Effector memory CD8-positive, alpha-beta T cell (primary cell): ENCODE measurements around the gene RIPPLY3.

Experiments used
- ATAC-seq: fragments of 150-1000 bp; cut with Tn5 transposase; replicated peaks from 2 replicates; pipeline ENCODE4 v1.10.0; 2021; ENCODE audit warnings: mild to moderate bottlenecking, moderate library complexity
- DNase-seq, 3 experiments: peaks; one replicate each; pipeline ENCODE4 v3.0.0; 2021
- H3K27ac Mint-ChIP-seq, 2 donors: one replicate each; pipeline ENCODE4 v1.8.0; 2022; ENCODE audit warnings: mild to moderate bottlenecking in 2 of 2, mixed read lengths in 2 of 2, moderate library complexity in 2 of 2
- H3K27me3 Mint-ChIP-seq, 2 donors: one replicate each; pipeline ENCODE4 v1.8.0; 2022; ENCODE audit warnings: mixed read lengths in 2 of 2
- H3K36me3 Mint-ChIP-seq: one replicate; pipeline ENCODE4 v1.8.0; 2022; ENCODE audit warnings: mild to moderate bottlenecking, moderate library complexity, mixed read lengths; ENCODE audit not compliant: insufficient read depth
- H3K4me1 Mint-ChIP-seq, 2 donors: one replicate each; pipeline ENCODE4 v1.8.0; 2022; ENCODE audit warnings: low read depth in 2 of 2, mixed read lengths in 2 of 2
- H3K4me3 Mint-ChIP-seq, 2 donors: one replicate each; pipeline ENCODE4 v1.8.0; 2022; ENCODE audit warnings: mild to moderate bottlenecking in 2 of 2, mixed read lengths in 2 of 2, moderate library complexity in 2 of 2
- H3K9me3 Mint-ChIP-seq, 2 donors: one replicate each; pipeline ENCODE4 v1.8.0; 2022; ENCODE audit warnings: mixed read lengths in 2 of 2

The RIPPLY3 gene

DNA sequence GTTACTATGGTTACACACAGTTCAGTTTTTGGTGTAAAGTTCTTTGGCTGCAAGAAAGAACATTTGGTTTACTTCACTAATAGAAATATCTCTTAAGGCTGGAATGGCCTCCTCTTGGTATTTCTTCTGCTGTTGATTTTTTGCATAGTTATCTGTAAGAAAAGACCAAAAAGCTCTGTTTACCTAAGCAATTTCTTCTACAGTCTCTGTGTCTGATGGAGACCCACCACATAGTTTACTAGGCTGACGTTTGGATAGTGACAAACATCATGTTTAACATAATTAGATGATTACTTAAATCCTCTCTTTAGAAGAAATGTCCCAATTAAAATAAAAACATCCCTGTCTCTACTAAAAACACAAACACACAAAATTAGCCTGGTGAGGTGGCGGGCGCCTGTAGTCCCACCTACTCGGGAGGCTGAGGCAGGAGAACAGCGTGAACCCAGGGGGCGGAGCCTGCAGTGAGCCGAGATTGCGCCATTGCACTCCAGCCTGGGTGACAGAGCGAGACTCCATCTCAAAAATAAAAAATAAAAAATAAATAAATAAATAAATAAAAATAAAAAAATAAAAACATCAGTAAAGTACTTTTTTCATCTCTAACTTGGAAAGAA is 59.2 kb downstream of the RIPPLY3 start:
- DNase-seq (no peak), ATAC-seq (no peak)
- H3K9me3 Mint-ChIP-seq = peaks cover 0 to 2% of the 10 kb centered on the region in 2 donors
- no peak overlapping the region for H3K27ac Mint-ChIP-seq
- H3K4me1 Mint-ChIP-seq = peaks cover 3 to 10% of the 10 kb centered on the region in 2 donors
- H3K27me3 Mint-ChIP-seq = no peaks in the 10 kb centered on the region
- H3K36me3 Mint-ChIP-seq = peaks cover 6% of the 10 kb centered on the region
- no peak overlapping the region for H3K4me3 Mint-ChIP-seq
